Forelimb muscle (tissue), 1 donor: Measurements from ENCODE around the gene GSC2. TPM values are rescaled to one million over a fixed set of nuclear protein-coding genes. Genes with fewer than 3 reads are reported as not detected.
"Not testable (repeated sequence)": the region's sequence is repeated elsewhere in the genome, so short reads cannot be mapped to it uniquely, and the experiment has no call there.

Experiments used
- DNase-seq: peaks from one replicate; pipeline ENCODE4 v3.0.0-alpha.2; 2013; ENCODE audit warnings: low read depth
- polyA plus RNA-seq: library from polyadenylated mRNA; unstranded; fragments of 120-200 nt; gene quantifications from one replicate; pipeline ENCODE4 v1.2.1, GENCODE V29; 2013; ENCODE audit not compliant: insufficient read length

GSC2 gene
- polyA plus RNA-seq, 1 donor = not detected

- DNase-seq = no peak
These were observed 28.1 kb upstream of the GSC2 start for GRCh38 chr22:19178065-19178656.

- DNase-seq = no peak
These were observed 27.3 kb upstream of the GSC2 start for GRCh38 chr22:19177164-19178064.

GRCh38 chr22:19176732-19177131, 26.6 kb upstream of the GSC2 start:
- DNase-seq = no peak

- DNase-seq = no peak
These were observed 26.1 kb upstream of the GSC2 start for GRCh38 chr22:19176175-19176643.

GRCh38 chr22:19175602-19176174, 25.6 kb upstream of the GSC2 start:
- DNase-seq = no peak

- DNase-seq = no peak
These were observed 25.0 kb upstream of the GSC2 start for GRCh38 chr22:19175026-19175601.

GRCh38 chr22:19174106-19175025, 24.3 kb upstream of the GSC2 start:
- DNase-seq = no peak

GRCh38 chr22:19173047-19174035, 23.2 kb upstream of the GSC2 start:
- DNase-seq = no peak

GRCh38 chr22:19172213-19173046, 22.3 kb upstream of the GSC2 start:
- no peak for DNase-seq

- DNase-seq = no peak
These were observed 19.8 kb upstream of the GSC2 start for GRCh38 chr22:19169947-19170318.

GRCh38 chr22:19169002-19169946, 19.2 kb upstream of the GSC2 start:
- DNase-seq = no peak

- no peak for DNase-seq
These were observed 18.2 kb upstream of the GSC2 start for GRCh38 chr22:19168088-19168890.

GRCh38 chr22:19167106-19167869, 17.2 kb upstream of the GSC2 start:
- DNase-seq = no peak

GRCh38 chr22:19166421-19166820, 16.3 kb upstream of the GSC2 start:
- no peak for DNase-seq

- no peak for DNase-seq
These were observed 14.3 kb upstream of the GSC2 start for GRCh38 chr22:19164425-19164824.

- DNase-seq = not testable (repeated sequence)
These were observed 8.6 kb upstream of the GSC2 start for GRCh38 chr22:19158649-19159048.
